Naive thymus-derived CD4-positive, alpha-beta T cell (primary cell): ENCODE data around the gene RGPD5. TPM values are rescaled to one million over a fixed set of nuclear protein-coding genes. Genes with fewer than 3 reads are reported as not detected.
"Not testable (repeated sequence)": the region's sequence is repeated elsewhere in the genome, so short reads cannot be mapped to it uniquely, and the experiment has no call there.

Source experiments
- ATAC-seq: fragments of 150-1000 bp; cut with Tn5 transposase; 2 replicates; pipeline ENCODE4 v1.10.0; 2021; ENCODE audit warnings: mild to moderate bottlenecking, moderate library complexity
- CTCF ChIA-PET: fragments of 350-600 bp; sonication (Branson Sonifier 250); formaldehyde crosslinking; loops from one replicate; lab custom pipeline; 2021; ENCODE audit warnings: antibody characterized with exemption; lab: Charles Lee
- POLR2A ChIA-PET: fragments of 350-600 bp; sonication (Branson Sonifier 250); formaldehyde crosslinking; loops from one replicate; lab custom pipeline; 2021; ENCODE audit warnings: antibody characterized with exemption, inconsistent platforms; lab: Charles Lee
- DNase-seq, 9 donors: peaks; one replicate each; pipeline versions ENCODE4 v3.0.0 to v3.0.0-alpha.2; 2020 to 2022; ENCODE audit warnings: mixed read lengths in 1 of 9
- H3K27ac ChIP-seq: one replicate; pipeline ENCODE4 v1.7.0; 2013; ENCODE audit warnings: mild to moderate bottlenecking, low read depth, low read length, moderate library complexity
- H3K27me3 ChIP-seq, 2 donors: one replicate each; pipeline ENCODE4 v1.7.0; 2013; ENCODE audit warnings: low read length in 2 of 2, mild to moderate bottlenecking in 2 of 2, moderate library complexity in 2 of 2; ENCODE audit not compliant: control insufficient read depth in 2 of 2, insufficient read depth in 2 of 2
- H3K36me3 ChIP-seq, 3 experiments: 1 replicate in 2 of 3; 2 replicates in 1 of 3; pipeline ENCODE4 v1.7.0; 2013; ENCODE audit warnings: low read length in 3 of 3, mild to moderate bottlenecking in 3 of 3, moderate library complexity in 1 of 3; ENCODE audit not compliant: insufficient read depth in 3 of 3, control insufficient read depth in 2 of 3
- H3K4me1 ChIP-seq, 2 donors: one replicate each; pipeline ENCODE4 v1.7.0; 2013; ENCODE audit warnings: low read length in 2 of 2, mild to moderate bottlenecking in 2 of 2, moderate library complexity in 1 of 2; ENCODE audit not compliant: control insufficient read depth in 2 of 2, insufficient read depth in 2 of 2
- H3K4me3 ChIP-seq: 2 replicates; pipeline ENCODE4 v1.7.0; 2013; ENCODE audit warnings: mild to moderate bottlenecking, low read length
- H3K9me3 ChIP-seq, 3 experiments: 1 replicate in 2 of 3; 2 replicates in 1 of 3; pipeline ENCODE4 v1.7.0; 2013; ENCODE audit warnings: low read length in 3 of 3; ENCODE audit not compliant: control insufficient read depth in 2 of 3
- H3K27ac Mint-ChIP-seq, 9 donors: one replicate each; pipeline ENCODE4 v1.8.0; 2020 to 2022; ENCODE audit warnings: mixed read lengths in 9 of 9, mild to moderate bottlenecking in 8 of 9, moderate library complexity in 5 of 9, inconsistent platforms in 2 of 9
- H3K27me3 Mint-ChIP-seq, 5 donors: one replicate each; pipeline ENCODE4 v1.8.0; 2021 to 2022; ENCODE audit warnings: mixed read lengths in 5 of 5, mild to moderate bottlenecking in 1 of 5
- H3K36me3 Mint-ChIP-seq, 5 donors: one replicate each; pipeline ENCODE4 v1.8.0; 2020 to 2022; ENCODE audit warnings: mixed read lengths in 5 of 5, mild to moderate bottlenecking in 3 of 5, inconsistent platforms in 1 of 5
- H3K4me1 Mint-ChIP-seq, 7 donors: one replicate each; pipeline ENCODE4 v1.8.0; 2020 to 2022; ENCODE audit warnings: mixed read lengths in 7 of 7, mild to moderate bottlenecking in 3 of 7, inconsistent platforms in 1 of 7
- H3K4me3 Mint-ChIP-seq, 10 donors: one replicate each; pipeline ENCODE4 v1.8.0; 2020 to 2022; ENCODE audit warnings: mild to moderate bottlenecking in 10 of 10, mixed read lengths in 10 of 10, moderate library complexity in 6 of 10, inconsistent platforms in 2 of 10
- H3K9me3 Mint-ChIP-seq, 11 donors: one replicate each; pipeline ENCODE4 v1.8.0; 2020 to 2022; ENCODE audit warnings: mixed read lengths in 11 of 11, mild to moderate bottlenecking in 4 of 11, inconsistent platforms in 1 of 11, moderate library complexity in 1 of 11
- intact Hi-C, 2 donors: fragments of 100-400 bp; cut with micrococcal nuclease; formaldehyde crosslinking; loops; one replicate each; pipeline ENCODE4 v1.15.1; 2023
- polyA plus RNA-seq, 2 donors: library from polyadenylated mRNA; unstranded; fragments of 300-500 nt; fragmentation: Illumina TruSeq; gene quantifications; one replicate each; pipeline ENCODE4 v1.2.3, GENCODE V29; 2021
- total RNA-seq, 6 experiments: library from RNA in 5 of 6; stranded (reverse) in 5 of 6; gene quantifications; 1 replicate in 5 of 6; 2 replicates in 1 of 6; pipeline ENCODE4 v1.2.3 and lab custom pipeline; 2021 to 2026

The RGPD5 gene
- total and polyA plus RNA-seq, 7 experiments from 2014 or later: 4.2 to 161 (median 79.9) TPM

DNA sequence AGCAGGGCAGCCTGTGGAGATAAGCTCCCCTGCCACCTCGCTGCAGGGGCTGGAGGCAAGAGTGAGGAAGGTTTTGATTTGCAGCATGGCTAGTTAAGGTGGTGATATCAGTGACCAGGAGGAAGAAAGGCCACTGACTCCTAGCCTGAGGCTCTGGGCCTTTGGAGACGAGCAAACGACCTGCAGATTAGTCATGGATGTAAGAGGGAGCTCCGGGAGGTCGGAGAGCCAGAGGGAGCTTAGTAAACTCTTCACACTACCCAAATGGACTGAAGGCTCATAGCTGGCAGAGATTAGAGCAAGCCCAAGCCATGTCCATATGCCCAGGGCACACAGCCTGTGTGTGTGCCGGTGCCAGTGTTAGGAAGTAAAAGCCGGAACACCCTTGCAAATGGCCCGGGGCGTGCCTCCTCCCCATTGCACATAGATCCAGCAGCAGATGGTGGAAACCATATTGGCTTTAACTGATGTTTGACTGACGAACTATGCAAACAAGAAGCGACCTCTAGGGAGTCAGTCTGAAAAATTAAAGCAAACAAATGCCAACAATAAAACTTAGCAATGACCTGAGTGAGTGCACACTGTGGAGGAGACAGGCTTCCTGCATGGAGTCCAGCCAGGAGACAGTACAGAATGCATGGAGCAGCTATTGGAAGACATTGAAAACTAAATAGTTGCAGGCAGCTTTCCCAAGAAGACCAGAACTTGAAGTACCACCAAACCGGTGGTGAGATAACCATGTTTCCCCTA, 2.4 kb upstream of the RGPD5 start:
- H3K4me1 ChIP-seq, H3K9me3 ChIP-seq, H3K4me1 Mint-ChIP-seq, ATAC-seq, H3K4me3 ChIP-seq, H3K9me3 Mint-ChIP-seq, H3K36me3 Mint-ChIP-seq, H3K27me3 ChIP-seq, H3K36me3 ChIP-seq, CTCF ChIA-PET, H3K27me3 Mint-ChIP-seq, H3K27ac Mint-ChIP-seq, intact Hi-C loops, DNase-seq, H3K27ac ChIP-seq, H3K4me3 Mint-ChIP-seq, POLR2A ChIA-PET: not testable (repeated sequence)

DNA sequence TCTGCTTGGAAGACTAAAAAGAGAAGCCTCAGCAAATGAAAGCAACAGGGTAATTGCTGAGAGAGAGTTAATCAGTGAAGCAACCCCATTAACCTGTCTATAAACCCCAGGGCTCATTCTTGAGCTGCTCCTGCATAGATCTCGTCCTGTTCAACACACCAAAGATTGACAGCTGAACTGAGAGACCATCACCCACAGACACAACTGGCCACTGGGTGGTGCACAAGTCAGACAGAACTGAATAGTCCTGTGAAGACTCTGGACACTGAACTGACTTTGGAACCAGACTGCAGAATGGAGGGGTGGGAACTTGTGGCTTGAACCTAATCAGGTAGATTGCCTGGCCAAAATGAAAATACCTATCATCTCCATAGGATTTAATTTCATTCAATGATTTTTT, 1.4 kb upstream of the RGPD5 start:
- H3K4me3 Mint-ChIP-seq, H3K27ac ChIP-seq, H3K27me3 Mint-ChIP-seq, CTCF ChIA-PET, H3K27me3 ChIP-seq, H3K27ac Mint-ChIP-seq, intact Hi-C loops, POLR2A ChIA-PET, H3K4me1 Mint-ChIP-seq, H3K4me1 ChIP-seq, H3K4me3 ChIP-seq, H3K36me3 Mint-ChIP-seq, ATAC-seq, H3K9me3 Mint-ChIP-seq, DNase-seq, H3K9me3 ChIP-seq, H3K36me3 ChIP-seq: not testable (repeated sequence)

DNA sequence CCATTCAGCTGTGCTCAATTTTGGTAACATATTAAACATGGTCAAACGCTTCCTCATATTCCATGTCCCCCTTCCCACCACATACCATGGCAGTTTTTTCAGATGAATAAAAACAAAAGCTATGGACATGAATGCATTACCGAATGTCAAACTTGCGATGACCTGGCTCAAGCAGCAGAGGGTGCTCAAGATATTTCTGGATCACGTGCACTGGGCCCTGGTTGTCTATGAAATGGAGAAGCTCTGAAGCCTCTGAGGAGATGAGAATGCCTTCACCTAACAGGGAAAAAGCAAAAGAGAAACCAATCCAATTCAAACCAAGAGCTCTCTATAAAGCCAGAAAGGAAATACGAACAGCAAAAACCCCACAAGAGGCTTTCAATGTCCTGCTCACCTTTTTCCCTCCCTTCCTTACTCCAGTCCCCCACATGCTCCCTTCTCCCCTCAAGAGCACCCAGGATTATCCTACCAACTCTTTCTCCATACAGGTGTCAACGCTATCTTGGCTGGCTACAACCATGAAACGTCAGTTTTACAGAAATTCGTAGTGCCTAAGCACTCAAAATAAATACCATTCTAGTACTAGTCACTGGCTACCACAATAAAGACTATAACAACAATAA, 77.1 kb downstream of the RGPD5 start:
- CTCF ChIA-PET, H3K4me3 Mint-ChIP-seq, H3K4me1 ChIP-seq, H3K4me3 ChIP-seq, POLR2A ChIA-PET, H3K9me3 Mint-ChIP-seq, H3K36me3 ChIP-seq, H3K9me3 ChIP-seq, H3K27me3 Mint-ChIP-seq, H3K27ac ChIP-seq, H3K27me3 ChIP-seq, H3K4me1 Mint-ChIP-seq, H3K36me3 Mint-ChIP-seq, H3K27ac Mint-ChIP-seq, DNase-seq, intact Hi-C loops: not testable (repeated sequence)
- ATAC-seq: peak; percentile 85

DNA sequence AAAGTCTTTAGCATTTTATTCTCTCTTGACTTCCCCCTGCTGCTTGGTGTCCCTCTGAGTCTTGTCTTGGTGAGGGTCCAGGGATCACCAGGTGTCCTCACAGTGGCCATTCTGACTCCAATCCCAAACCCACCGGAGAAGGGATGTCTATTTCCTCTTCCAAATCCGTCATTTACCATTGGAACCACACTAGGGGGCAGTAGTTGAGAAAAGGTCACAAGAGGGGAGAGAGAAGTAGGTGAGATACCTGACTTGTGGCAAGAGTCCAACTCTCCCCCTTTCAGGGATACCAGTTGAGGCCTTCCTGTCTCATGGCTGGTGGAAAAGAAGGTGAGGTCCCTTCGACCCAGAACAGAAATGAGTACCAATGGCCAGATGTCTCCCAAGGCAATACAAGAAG, 82.5 kb downstream of the RGPD5 start:
- H3K4me1 Mint-ChIP-seq, H3K4me1 ChIP-seq, intact Hi-C loops, CTCF ChIA-PET, H3K27ac Mint-ChIP-seq, H3K4me3 ChIP-seq, H3K27ac ChIP-seq, H3K9me3 ChIP-seq, H3K36me3 ChIP-seq, POLR2A ChIA-PET, H3K9me3 Mint-ChIP-seq, ATAC-seq, H3K27me3 ChIP-seq, H3K36me3 Mint-ChIP-seq, DNase-seq, H3K4me3 Mint-ChIP-seq, H3K27me3 Mint-ChIP-seq: not testable (repeated sequence)

DNA sequence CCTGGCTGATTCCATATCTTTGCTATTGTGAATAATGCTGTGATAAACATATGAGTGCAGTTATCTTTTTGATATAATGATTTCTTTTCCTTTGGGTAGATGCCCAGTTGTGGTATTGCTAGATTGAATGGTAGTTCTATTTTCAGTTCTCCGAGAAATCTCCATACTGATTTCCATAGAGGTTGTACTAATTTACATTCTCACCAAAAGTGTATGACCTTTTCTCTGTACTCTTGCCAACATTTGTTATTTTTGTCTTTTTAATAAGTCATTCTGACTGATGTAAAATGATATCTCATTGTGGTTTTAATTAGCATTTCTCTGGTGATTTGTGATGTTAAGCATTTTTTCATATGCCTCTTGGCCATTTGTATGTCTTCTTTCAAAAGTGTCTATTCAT, 88.0 kb downstream of the RGPD5 start:
- H3K27me3 Mint-ChIP-seq, H3K27ac Mint-ChIP-seq, H3K36me3 ChIP-seq, H3K27ac ChIP-seq, H3K36me3 Mint-ChIP-seq, H3K4me1 Mint-ChIP-seq, H3K9me3 Mint-ChIP-seq, H3K4me3 ChIP-seq, CTCF ChIA-PET, DNase-seq, intact Hi-C loops, ATAC-seq, POLR2A ChIA-PET, H3K27me3 ChIP-seq, H3K9me3 ChIP-seq, H3K4me3 Mint-ChIP-seq, H3K4me1 ChIP-seq: not testable (repeated sequence)

DNA sequence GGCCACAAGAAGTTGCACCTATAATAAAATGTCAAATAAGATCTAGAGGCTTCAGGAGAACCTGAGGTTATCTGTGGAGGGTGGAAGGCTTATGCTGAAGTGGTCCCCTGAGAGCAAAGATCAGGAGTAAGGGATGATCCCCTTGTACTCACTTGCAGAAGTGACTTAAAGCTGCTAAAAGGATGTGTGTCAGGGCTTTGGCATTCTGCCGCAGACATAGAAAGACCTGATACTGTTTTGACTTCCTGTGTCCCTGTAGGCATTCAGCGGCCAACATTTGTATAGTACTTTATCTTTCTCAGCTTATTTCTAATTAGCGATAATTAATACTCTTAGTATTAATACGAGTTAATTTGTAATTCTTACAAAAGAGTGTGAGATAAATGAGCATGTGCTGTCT, 94.3 kb downstream of the RGPD5 start:
- H3K27ac ChIP-seq, intact Hi-C loops, H3K4me1 ChIP-seq, H3K27me3 Mint-ChIP-seq, H3K9me3 ChIP-seq, DNase-seq, H3K27ac Mint-ChIP-seq, H3K36me3 ChIP-seq, H3K27me3 ChIP-seq, H3K36me3 Mint-ChIP-seq, CTCF ChIA-PET, ATAC-seq, H3K4me3 ChIP-seq, H3K9me3 Mint-ChIP-seq, H3K4me3 Mint-ChIP-seq, POLR2A ChIA-PET, H3K4me1 Mint-ChIP-seq: not testable (repeated sequence)

DNA sequence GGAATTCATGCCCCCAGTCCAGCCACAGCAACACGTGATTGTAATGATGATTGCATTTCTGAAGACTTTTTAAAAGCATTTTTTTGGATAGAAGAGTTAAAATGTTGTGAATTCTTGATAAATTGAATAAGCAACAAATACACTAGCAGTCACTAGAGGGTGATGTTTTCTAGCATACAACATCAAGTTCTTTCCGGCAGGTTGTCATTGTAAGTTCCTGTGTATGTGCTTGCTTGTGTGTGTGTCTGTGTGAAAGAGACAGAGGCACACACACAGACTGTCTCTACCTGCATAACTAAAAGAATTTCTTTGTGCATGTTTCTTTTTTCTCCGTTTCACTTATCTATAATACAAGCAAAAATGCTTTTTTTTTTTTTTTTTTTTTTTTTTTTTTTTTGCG, 95.8 kb downstream of the RGPD5 start:
- H3K27ac Mint-ChIP-seq, H3K4me3 ChIP-seq, H3K9me3 Mint-ChIP-seq, DNase-seq, H3K27me3 ChIP-seq, H3K36me3 ChIP-seq, H3K9me3 ChIP-seq, H3K4me3 Mint-ChIP-seq, H3K27ac ChIP-seq, POLR2A ChIA-PET, H3K4me1 Mint-ChIP-seq, intact Hi-C loops, H3K27me3 Mint-ChIP-seq, CTCF ChIA-PET, H3K4me1 ChIP-seq, H3K36me3 Mint-ChIP-seq: not testable (repeated sequence)
- peak; percentile 38 for ATAC-seq
